Measurements from ENCODE around the gene PARD3B. TPM values are rescaled to one million over a fixed set of nuclear protein-coding genes. Genes with fewer than 3 reads are reported as not detected.

Gene PARD3B
- total RNA-seq, 1 donor from 2014 or later, result 9.3 TPM

GRCh38 chr2:205041472-205042130 is 496.3 kb downstream of the PARD3B start:
- DNase-seq (ENCODE audit: low spot score) (peak; percentile 47), ATAC-seq (peak; percentile 82)

- ATAC-seq, result peak; percentile 36
- DNase-seq (ENCODE audit: low spot score), result no peak
Observed at GRCh38 chr2:205043285-205043684, 498.0 kb downstream of the PARD3B start.

GRCh38 chr2:205045706-205046105 is 500.4 kb downstream of the PARD3B start:
- no peak for DNase-seq (ENCODE audit: low spot score)
- no peak for ATAC-seq

- no peak for ATAC-seq
- no peak for DNase-seq (ENCODE audit: low spot score)
Observed at GRCh38 chr2:205047273-205047839, 502.1 kb downstream of the PARD3B start.

- DNase-seq (ENCODE audit: low spot score) (no peak), ATAC-seq (no peak)
Observed at GRCh38 chr2:205051417-205051816, 506.1 kb downstream of the PARD3B start.

GRCh38 chr2:205052781-205053180 is 507.5 kb downstream of the PARD3B start:
- DNase-seq (ENCODE audit: low spot score) (no peak), ATAC-seq (no peak)

GRCh38 chr2:205053827-205054410 is 508.6 kb downstream of the PARD3B start:
- DNase-seq (ENCODE audit: low spot score) (no peak), ATAC-seq (no peak)

GRCh38 chr2:205054789-205055188 is 509.5 kb downstream of the PARD3B start:
- ATAC-seq, result no peak
- DNase-seq (ENCODE audit: low spot score), result no peak

GRCh38 chr2:205055251-205055650 is 510.0 kb downstream of the PARD3B start:
- DNase-seq (ENCODE audit: low spot score) (no peak), ATAC-seq (no peak)

- ATAC-seq, result no peak
Observed at GRCh38 chr2:205056151-205056561, 510.9 kb downstream of the PARD3B start.

GRCh38 chr2:205058409-205058808 is 513.1 kb downstream of the PARD3B start:
- DNase-seq (ENCODE audit: low spot score) (no peak), ATAC-seq (no peak)

More at GRCh38 chr2:205056151-205056561, 510.9 kb downstream of the PARD3B start:
- DNase-seq (ENCODE audit: low spot score), result no peak

GRCh38 chr2:205060269-205060668 is 515.0 kb downstream of the PARD3B start:
- ATAC-seq, result no peak
- no peak for DNase-seq (ENCODE audit: low spot score)

- ATAC-seq (no peak), DNase-seq (ENCODE audit: low spot score) (no peak)
Observed at GRCh38 chr2:205066081-205066480, 520.8 kb downstream of the PARD3B start.

GRCh38 chr2:205069928-205070327 is 524.7 kb downstream of the PARD3B start:
- no peak for DNase-seq (ENCODE audit: low spot score)

GRCh38 chr2:205070889-205071288 is 525.6 kb downstream of the PARD3B start:
- DNase-seq (ENCODE audit: low spot score), result no peak

More at GRCh38 chr2:205069928-205070327, 524.7 kb downstream of the PARD3B start:
- no peak for ATAC-seq

GRCh38 chr2:205073433-205074020 is 528.3 kb downstream of the PARD3B start:
- ATAC-seq, result no peak
- DNase-seq (ENCODE audit: low spot score), result no peak

More at GRCh38 chr2:205070889-205071288, 525.6 kb downstream of the PARD3B start:
- ATAC-seq, result no peak

- DNase-seq (ENCODE audit: low spot score), result no peak
- no peak for ATAC-seq
Observed at GRCh38 chr2:205076405-205076804, 531.1 kb downstream of the PARD3B start.

- no peak for ATAC-seq
- DNase-seq (ENCODE audit: low spot score), result no peak
Observed at GRCh38 chr2:205077159-205077558, 531.9 kb downstream of the PARD3B start.

- ATAC-seq, result no peak
- no peak for DNase-seq (ENCODE audit: low spot score)
Observed at GRCh38 chr2:205078762-205079161, 533.5 kb downstream of the PARD3B start.

- no peak for DNase-seq (ENCODE audit: low spot score)
- no peak for ATAC-seq
Observed at GRCh38 chr2:205079173-205079572, 533.9 kb downstream of the PARD3B start.

- DNase-seq (ENCODE audit: low spot score) (no peak), ATAC-seq (no peak)
Observed at GRCh38 chr2:205086662-205087061, 541.4 kb downstream of the PARD3B start.

- no peak for DNase-seq (ENCODE audit: low spot score)
- ATAC-seq, result no peak
Observed at GRCh38 chr2:205087862-205088261, 542.6 kb downstream of the PARD3B start.

Measured in left lobe of liver (tissue), 2 donors.